Stimulated activated CD4-positive, alpha-beta T cell treated with anti-CD3 and anti-CD28 coated beads, Interleukin-15, amount 100 ng/mL, for 24 hours (primary cell): Measurements from ENCODE around the gene VMAC.

Source experiments
- DNase-seq: peaks from one replicate; pipeline ENCODE4 v3.0.0-alpha.2; 2020

The VMAC gene

DNA sequence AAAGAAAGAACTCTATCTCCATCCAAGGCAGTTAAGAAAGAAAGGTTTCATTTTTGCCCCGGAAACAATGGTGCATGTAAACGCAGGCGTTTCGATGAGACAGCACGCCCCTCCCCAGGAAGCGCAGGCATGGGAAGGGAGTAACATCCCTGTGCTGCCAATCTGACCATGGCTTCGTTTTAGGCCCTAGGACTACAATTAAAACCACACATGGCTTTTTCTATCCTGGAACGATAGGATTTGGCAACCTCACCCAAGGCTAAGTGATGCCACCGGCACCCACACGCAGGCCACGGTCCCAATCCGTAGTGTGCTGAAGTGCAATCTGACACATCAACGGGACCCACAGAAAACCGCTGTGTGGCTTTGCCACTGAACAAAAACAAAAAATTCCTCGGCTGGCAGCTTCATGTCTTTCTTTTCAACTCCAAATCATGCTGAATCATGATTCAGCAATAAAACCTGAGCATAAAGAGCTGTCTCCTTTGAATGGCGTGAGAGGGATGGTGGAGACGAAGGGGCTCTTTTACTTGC lies 49.1 kb downstream of the VMAC start:
- peak; percentile 62 for DNase-seq

DNA sequence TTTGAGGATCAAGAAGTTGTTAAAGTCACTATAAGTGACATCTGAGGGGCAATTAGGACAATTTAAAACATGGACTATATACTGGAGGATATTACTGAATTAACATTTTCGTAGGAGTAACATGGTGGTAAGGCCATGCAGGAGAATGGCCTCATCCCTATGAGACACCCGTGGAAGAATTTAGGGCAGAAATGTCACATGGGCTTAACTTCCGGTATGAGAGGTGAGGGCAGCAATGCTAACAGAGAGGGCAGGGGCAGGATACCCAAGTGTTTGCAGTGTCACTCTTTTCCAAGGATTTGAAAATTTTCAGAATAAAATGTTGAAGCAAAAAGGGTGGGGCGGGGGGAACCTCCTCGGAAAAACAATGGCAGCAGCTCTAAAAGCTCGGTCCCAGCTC lies 49.6 kb downstream of the VMAC start:
- no peak for DNase-seq

DNA sequence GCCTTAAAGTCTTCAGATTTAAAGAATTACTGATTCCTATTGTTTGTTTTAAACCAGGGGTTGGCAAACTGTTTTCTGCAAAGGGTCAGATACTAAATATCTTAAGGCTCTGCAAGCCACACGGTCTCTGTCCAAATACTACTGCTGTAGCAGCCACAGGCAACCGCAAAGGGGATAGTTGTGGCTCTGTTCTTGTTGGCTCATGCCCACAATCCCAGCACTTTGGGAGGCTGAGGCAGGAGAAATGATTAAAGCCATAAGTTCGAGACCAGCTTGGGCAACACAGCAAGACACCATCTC lies 50.9 kb downstream of the VMAC start:
- DNase-seq = no peak

- DNase-seq = no peak
Measured at GRCh38 chr19:5956323-5956722, 51.7 kb downstream of the VMAC start.

GRCh38 chr19:5956728-5957127 lies 52.1 kb downstream of the VMAC start:
- DNase-seq = no peak

- no peak for DNase-seq
Measured at GRCh38 chr19:5957170-5957569, 52.5 kb downstream of the VMAC start.

GRCh38 chr19:5958074-5958850 lies 53.6 kb downstream of the VMAC start:
- no peak for DNase-seq

GRCh38 chr19:5958851-5959122 lies 54.1 kb downstream of the VMAC start:
- no peak for DNase-seq

DNA sequence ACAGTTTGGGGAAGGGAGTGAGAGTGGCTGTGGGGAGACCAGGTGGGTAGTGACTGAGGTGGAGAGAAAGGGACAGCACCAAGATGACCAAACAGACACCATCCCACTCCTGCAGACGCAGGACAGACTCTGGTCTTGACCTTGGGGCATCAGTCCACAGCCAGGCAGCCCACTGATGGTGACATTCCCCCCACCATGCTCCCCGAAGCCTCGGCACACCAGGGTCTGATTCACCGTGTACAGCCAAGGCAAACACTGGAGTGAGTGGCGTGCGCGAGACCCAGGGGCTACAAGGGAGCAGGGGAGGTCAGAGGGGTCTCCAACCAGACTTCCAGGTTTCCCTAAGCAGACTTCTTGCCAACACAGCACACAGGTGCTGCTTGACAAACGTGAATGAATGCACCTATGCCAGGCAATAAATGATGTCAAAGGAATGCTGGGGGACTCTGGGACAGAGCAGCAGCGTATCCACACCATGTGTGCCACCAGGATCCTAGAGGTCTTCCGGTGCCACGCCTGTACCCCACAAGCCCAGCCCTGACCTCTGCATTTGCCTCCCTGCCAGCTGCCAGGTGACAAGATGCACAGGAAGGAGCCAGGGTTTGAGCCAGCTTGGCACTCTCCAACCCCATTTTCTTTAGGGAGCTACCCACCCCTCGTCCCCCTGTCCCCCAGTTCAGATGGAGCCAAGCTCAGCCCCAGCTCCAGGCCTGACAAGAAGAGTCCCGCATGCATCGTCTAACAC lies 54.8 kb downstream of the VMAC start:
- no peak for DNase-seq
